ENCODE measurements around the gene SUGP2.

- no peak for TF ChIP-seq CTCF (IDR thresholded peaks at IDR 0.05)
- no peak for TF ChIP-seq EZH2phosphoT487 (IDR thresholded peaks at IDR 0.05)
- TF ChIP-seq EZH2 (IDR thresholded peaks at IDR 0.05): no peak
Observed at GRCh38 chr19:18969931-18970659, 63.2 kb downstream of the SUGP2 start.
